CD14-positive monocyte (primary cell): ENCODE measurements around the gene KLC4. TPM values are rescaled to one million over a fixed set of nuclear protein-coding genes. Genes with fewer than 3 reads are reported as not detected.

Experiments
- DNase-seq, 3 donors: peaks; one replicate each; pipeline ENCODE4 v3.0.0-alpha.2; 2011 to 2022
- H2AFZ ChIP-seq: 2 replicates; pipeline ENCODE4 v1.6.0; 2012; ENCODE audit warnings: mild to moderate bottlenecking, low read depth, low read length, inconsistent platforms; ENCODE audit not compliant: insufficient read depth, poor library complexity, severe bottlenecking
- H3K27ac ChIP-seq, 2 donors: 1 replicate in 1 of 2; 2 replicates in 1 of 2; pipeline ENCODE4 v1.5.1; 2012 to 2013; ENCODE audit warnings: low read length in 2 of 2, control low read depth in 1 of 2, inconsistent platforms in 1 of 2, low read depth in 1 of 2, mild to moderate bottlenecking in 1 of 2
- H3K27me3 ChIP-seq, 2 donors: one replicate each; pipeline versions ENCODE4 v1.6.0 to v1.6.1; 2011 to 2013; ENCODE audit warnings: low read length in 2 of 2; ENCODE audit not compliant: control insufficient read depth in 2 of 2, insufficient read depth in 2 of 2
- H3K36me3 ChIP-seq, 2 donors: replicated peaks in 1 of 2; 1 replicate in 1 of 2; 2 replicates in 1 of 2; pipeline versions ENCODE4 v1.5.1 to v1.6.1; 2012 to 2013; ENCODE audit warnings: low read length in 2 of 2, control low read depth in 1 of 2, inconsistent platforms in 1 of 2, mild to moderate bottlenecking in 1 of 2; ENCODE audit not compliant: insufficient read depth in 2 of 2, control insufficient read depth in 1 of 2
- H3K4me1 ChIP-seq, 2 donors: 1 replicate in 1 of 2; 2 replicates in 1 of 2; pipeline versions ENCODE4 v1.5.1 to v1.6.1; 2012 to 2013; ENCODE audit warnings: low read length in 2 of 2, control low read depth in 1 of 2, inconsistent platforms in 1 of 2, mild to moderate bottlenecking in 1 of 2, moderate library complexity in 1 of 2; ENCODE audit not compliant: insufficient read depth in 2 of 2, control insufficient read depth in 1 of 2
- H3K4me2 ChIP-seq: replicated peaks from 2 replicates; pipeline ENCODE3; 2012; ENCODE audit warnings: low read length, moderate library complexity, mild to moderate bottlenecking; ENCODE audit not compliant: poor library complexity, severe bottlenecking; ENCODE audit errors: extremely low read depth
- H3K4me3 ChIP-seq, 3 experiments: fragments of 200-600 bp in 1 of 3; sonication (generic) in 1 of 3; replicated peaks in 1 of 3; 1 replicate in 2 of 3; 2 replicates in 1 of 3; pipeline ENCODE4 v1.5.1; 2011 to 2013; ENCODE audit warnings: low read length in 3 of 3, mild to moderate bottlenecking in 3 of 3, control low read depth in 2 of 3, low read depth in 2 of 3, inconsistent platforms in 1 of 3, moderate library complexity in 1 of 3
- H3K79me2 ChIP-seq: 2 replicates; pipeline ENCODE4 v1.6.0; 2012; ENCODE audit warnings: mild to moderate bottlenecking, control low read depth, inconsistent platforms, low read length, moderate library complexity; ENCODE audit not compliant: insufficient read depth
- H3K9ac ChIP-seq: 2 replicates; pipeline ENCODE4 v1.6.0; 2017; ENCODE audit warnings: low read length, mild to moderate bottlenecking; ENCODE audit not compliant: insufficient read depth, poor library complexity, severe bottlenecking
- H3K9me3 ChIP-seq, 2 donors: replicated peaks in 1 of 2; 1 replicate in 1 of 2; 2 replicates in 1 of 2; pipeline versions ENCODE4 v1.5.1 to v1.6.1; 2012 to 2013; ENCODE audit warnings: low read length in 2 of 2, control low read depth in 1 of 2; ENCODE audit not compliant: control insufficient read depth in 1 of 2, insufficient read depth in 1 of 2
- H4K20me1 ChIP-seq: 2 replicates; pipeline ENCODE4 v1.6.0; 2012; ENCODE audit warnings: mild to moderate bottlenecking, low read length, control low read depth, moderate library complexity; ENCODE audit not compliant: insufficient read depth
- H3K27ac Mint-ChIP-seq, 7 donors: one replicate each; pipeline ENCODE4 v1.8.0; 2020; ENCODE audit warnings: mild to moderate bottlenecking in 7 of 7, mixed read lengths in 7 of 7, moderate library complexity in 6 of 7, inconsistent platforms in 2 of 7
- H3K27me3 Mint-ChIP-seq, 3 donors: one replicate each; pipeline ENCODE4 v1.8.0; 2021 to 2022; ENCODE audit warnings: low read depth in 3 of 3, mild to moderate bottlenecking in 3 of 3, mixed read lengths in 3 of 3, moderate library complexity in 3 of 3, inconsistent platforms in 1 of 3
- H3K36me3 Mint-ChIP-seq, 2 donors: one replicate each; pipeline ENCODE4 v1.8.0; 2020; ENCODE audit warnings: mixed read lengths in 2 of 2, inconsistent platforms in 1 of 2, mild to moderate bottlenecking in 1 of 2
- H3K4me1 Mint-ChIP-seq: one replicate; pipeline ENCODE4 v1.8.0; 2020; ENCODE audit warnings: mild to moderate bottlenecking, mixed read lengths
- H3K4me3 Mint-ChIP-seq, 2 donors: one replicate each; pipeline ENCODE4 v1.8.0; 2020; ENCODE audit warnings: mild to moderate bottlenecking in 2 of 2, mixed read lengths in 2 of 2, moderate library complexity in 1 of 2
- H3K9me3 Mint-ChIP-seq, 7 donors: one replicate each; pipeline ENCODE4 v1.8.0; 2020 to 2022; ENCODE audit warnings: mixed read lengths in 7 of 7, mild to moderate bottlenecking in 6 of 7, moderate library complexity in 6 of 7, inconsistent platforms in 2 of 7
- CTCF ChIP-seq: fragments of 200-600 bp; IDR thresholded peaks from one replicate; pipeline ENCODE4 v1.8.0; 2022; ENCODE audit warnings: antibody characterized with exemption, mild to moderate bottlenecking
- WGBS: methylation state at CpG from one replicate; pipeline ENCODE4 v1.1.5; 2013; ENCODE audit warnings: missing lambda C conversion rate; ENCODE audit not compliant: insufficient coverage; 5-methylcytosine and 5-hydroxymethylcytosine counted together
- intact Hi-C, 2 donors: fragments of 100-400 bp; cut with micrococcal nuclease; formaldehyde crosslinking; loops; one replicate each; pipeline versions ENCODE4 v1.15.0 to v1.15.1; 2023
- polyA plus RNA-seq, 3 donors: library from polyadenylated mRNA; depleted of rRNA in 1 of 3; unstranded in 2 of 3; stranded (reverse) in 1 of 3; fragments of 300-500 nt in 2 of 3; fragments of >200 nt in 1 of 3; fragmentation: Illumina TruSeq in 2 of 3; gene quantifications; 1 replicate in 2 of 3; 2 replicates in 1 of 3; pipeline ENCODE4 v1.2.3, GENCODE V29; 2012 to 2021

Gene KLC4
- polyA plus RNA-seq, 3 donors: 6.0 to 16.2 (median 6.1) TPM

GRCh38 chr6:43077333-43077809 lies 17.9 kb downstream of the KLC4 start:
- peak overlapping the region in 2 of 3 experiments; percentile 29 to 77 for H3K4me3 ChIP-seq

GRCh38 chr6:43077981-43078511 lies 18.6 kb downstream of the KLC4 start:
- Mint-ChIP-seq H3K27me3 (peaks cover 24 to 32% (median 32%) of the 10 kb centered on the region in 3 donors), H3K4me3 (peak overlapping the region in 1 of 2 donors; percentile 91), H3K9me3 (peaks cover 0 to 3% (median 0%) of the 10 kb centered on the region in 7 donors), H3K36me3 (peaks cover 4 to 5% of the 10 kb centered on the region in 2 donors), H3K27ac (no peak overlapping the region), H3K4me1 (peaks cover 15% of the 10 kb centered on the region)
- Histone ChIP-seq H3K79me2 (no peaks in the 10 kb centered on the region), H4K20me1 (no peaks in the 10 kb centered on the region), H3K27ac (no peak overlapping the region), H3K9me3 (no peaks in the 10 kb centered on the region), H3K36me3 (no peaks in the 10 kb centered on the region), H2AFZ (no peak overlapping the region), H3K4me1 (peaks cover 13 to 17% of the 10 kb centered on the region in 2 donors), H3K4me2 (no peak overlapping the region), H3K4me3 (no peak overlapping the region), H3K9ac (no peak overlapping the region), H3K27me3 (peaks cover 2 to 18% of the 10 kb centered on the region in 2 donors)
- DNase-seq: no peak
- no peak for TF ChIP-seq CTCF
- WGBS: 97% methylated on average over 6 of the region's 6 CpGs
- intact Hi-C loops: no loop called here

More at GRCh38 chr6:43077333-43077809, 17.9 kb downstream of the KLC4 start:
- Histone ChIP-seq H3K9ac (no peak overlapping the region), H3K9me3 (no peaks in the 10 kb centered on the region), H3K4me2 (peak overlapping the region; percentile 92), H2AFZ (peak overlapping the region; percentile 79), H3K79me2 (no peaks in the 10 kb centered on the region), H4K20me1 (no peaks in the 10 kb centered on the region), H3K27ac (no peak overlapping the region), H3K27me3 (peaks cover 2 to 18% of the 10 kb centered on the region in 2 donors), H3K36me3 (no peaks in the 10 kb centered on the region), H3K4me1 (peaks cover 13 to 17% of the 10 kb centered on the region in 2 donors)
- intact Hi-C loops: no loop called here
- no peak overlapping the region for H3K27ac Mint-ChIP-seq
- peaks cover 24 to 32% (median 32%) of the 10 kb centered on the region in 3 donors for H3K27me3 Mint-ChIP-seq
- TF ChIP-seq CTCF: no peak
- DNase-seq: no peak
- H3K4me1 Mint-ChIP-seq: peaks cover 15% of the 10 kb centered on the region
- H3K36me3 Mint-ChIP-seq: peaks cover 10 to 11% of the 10 kb centered on the region in 2 donors
- H3K9me3 Mint-ChIP-seq: peaks cover 0 to 3% (median 0%) of the 10 kb centered on the region in 7 donors
- H3K4me3 Mint-ChIP-seq: peak overlapping the region; percentile 72 to 91
- 39% methylated on average over 5 of the region's 8 CpGs for WGBS
